ENCODE results near the gene KCTD1.

KCTD1 gene

GRCh38 chr18:26405190-26405801 is 143.1 kb downstream of the KCTD1 start:
- no peak for TF ChIP-seq TAF1 (IDR thresholded peaks at IDR 0.05; ENCODE audit: low read depth)
- TF ChIP-seq RAD21 (IDR thresholded peaks at IDR 0.05; ENCODE audit: low read depth) = peak; percentile 96
